Stimulated activated CD8-positive, alpha-beta memory T cell treated with anti-CD3 and anti-CD28 coated beads, Interleukin-15, amount 100 ng/mL, for 1 hour (primary cell): ENCODE measurements around the gene ELOVL3.
"Not testable (repeated sequence)": the region's sequence is repeated elsewhere in the genome, so short reads cannot be mapped to it uniquely, and the experiment has no call there.

ENCODE experiments used
- DNase-seq: peaks from one replicate; pipeline ENCODE4 v3.0.0-alpha.2; 2020; ENCODE audit warnings: low read depth

Gene ELOVL3

DNA sequence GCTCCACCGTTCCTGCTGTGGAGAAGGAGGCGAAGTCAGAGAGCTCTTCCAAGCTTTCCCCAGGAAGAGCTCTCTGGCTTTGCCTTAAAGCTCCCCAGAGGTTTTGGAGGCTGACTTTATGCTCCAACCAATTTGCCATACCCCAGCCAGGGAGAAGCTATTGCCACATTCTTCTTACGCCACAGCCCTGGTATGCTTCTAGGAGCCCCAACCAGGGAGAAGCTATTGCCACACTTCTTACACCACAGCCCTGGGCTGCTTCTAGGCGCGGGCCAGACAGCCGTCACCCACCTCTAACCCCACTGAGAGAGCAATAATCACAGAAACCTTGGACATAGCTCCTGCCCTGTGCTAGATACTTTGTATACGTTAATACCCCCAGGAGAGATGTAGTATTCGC lies 951 bp downstream of the ELOVL3 start:
- no peak for DNase-seq

DNA sequence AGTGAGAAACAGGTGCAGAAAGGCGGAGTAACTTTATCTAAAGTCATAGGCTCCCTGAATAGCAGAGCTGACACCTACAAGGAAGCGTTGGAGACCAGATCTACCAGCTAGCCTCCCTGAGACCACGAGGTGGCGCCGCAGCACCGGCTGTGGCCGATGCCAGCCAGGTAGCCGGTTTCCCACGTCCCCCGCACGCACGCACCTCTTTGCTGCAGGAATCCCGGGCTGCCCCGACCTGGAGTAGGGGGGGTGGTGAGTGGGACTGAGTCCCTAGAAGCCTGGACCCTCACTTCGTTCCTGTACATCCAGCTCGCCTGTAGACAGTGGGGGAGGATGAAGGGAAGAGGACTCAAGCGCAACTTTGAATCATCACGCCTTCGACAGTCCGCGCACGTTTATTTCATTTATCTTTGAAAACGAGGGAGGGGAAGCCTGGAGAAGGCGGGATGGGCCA lies 3.7 kb downstream of the ELOVL3 start:
- DNase-seq = peak; percentile 78

DNA sequence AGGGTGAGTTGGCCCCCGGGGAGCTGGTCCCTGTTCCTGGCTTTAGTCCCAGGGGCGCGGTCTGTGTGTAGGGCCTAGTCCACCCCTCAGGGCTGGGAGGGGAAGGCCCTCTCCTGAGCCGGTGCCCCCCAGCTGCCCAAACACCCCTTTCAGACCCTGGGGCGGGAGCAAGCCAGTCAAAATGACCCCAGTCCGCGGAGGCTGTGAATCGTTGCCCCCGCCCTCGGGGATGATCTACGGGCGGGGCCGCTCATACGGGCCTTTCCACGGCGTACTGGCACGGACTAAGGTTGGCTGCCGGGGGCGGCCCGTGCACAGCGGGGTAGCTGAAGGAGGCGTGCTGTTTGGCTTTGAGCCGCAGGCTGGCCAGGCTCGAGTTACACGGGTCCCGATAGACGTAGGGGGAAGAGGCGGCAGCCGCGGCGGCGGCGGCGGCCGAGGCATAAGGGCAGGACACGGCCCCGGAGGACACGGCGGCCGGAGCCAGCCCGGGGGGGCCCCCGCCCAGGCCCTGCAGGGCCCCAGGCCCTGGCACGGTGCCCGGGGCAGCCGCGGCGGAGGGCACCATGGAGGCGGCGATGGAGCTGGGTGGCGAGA lies 4.3 kb downstream of the ELOVL3 start:
- no peak for DNase-seq

DNA sequence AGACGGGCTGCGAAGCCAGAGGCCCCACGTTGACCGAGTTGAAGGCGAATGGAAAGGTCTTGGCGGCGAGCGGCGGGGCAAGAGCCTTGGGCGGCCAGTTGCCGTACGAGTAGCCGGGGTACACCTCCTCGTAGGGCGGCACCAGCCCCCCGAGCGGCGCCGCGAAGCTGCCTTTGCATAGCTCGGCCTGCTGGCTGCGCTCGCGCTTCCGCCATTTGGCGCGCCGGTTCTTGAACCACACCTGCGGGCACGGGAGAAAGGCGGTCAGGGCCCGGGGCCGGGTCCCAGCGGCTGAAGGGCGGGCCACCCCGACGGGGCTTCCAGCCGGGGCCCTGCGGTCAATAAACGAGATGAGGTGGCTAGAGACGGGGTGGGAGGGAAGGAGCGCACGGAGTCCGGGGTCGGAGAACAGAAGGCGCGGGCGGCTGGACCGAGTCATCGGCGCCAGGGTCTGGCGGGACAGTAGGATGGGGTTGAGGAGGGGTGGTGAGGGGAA lies 4.8 kb downstream of the ELOVL3 start:
- DNase-seq = no peak

DNA sequence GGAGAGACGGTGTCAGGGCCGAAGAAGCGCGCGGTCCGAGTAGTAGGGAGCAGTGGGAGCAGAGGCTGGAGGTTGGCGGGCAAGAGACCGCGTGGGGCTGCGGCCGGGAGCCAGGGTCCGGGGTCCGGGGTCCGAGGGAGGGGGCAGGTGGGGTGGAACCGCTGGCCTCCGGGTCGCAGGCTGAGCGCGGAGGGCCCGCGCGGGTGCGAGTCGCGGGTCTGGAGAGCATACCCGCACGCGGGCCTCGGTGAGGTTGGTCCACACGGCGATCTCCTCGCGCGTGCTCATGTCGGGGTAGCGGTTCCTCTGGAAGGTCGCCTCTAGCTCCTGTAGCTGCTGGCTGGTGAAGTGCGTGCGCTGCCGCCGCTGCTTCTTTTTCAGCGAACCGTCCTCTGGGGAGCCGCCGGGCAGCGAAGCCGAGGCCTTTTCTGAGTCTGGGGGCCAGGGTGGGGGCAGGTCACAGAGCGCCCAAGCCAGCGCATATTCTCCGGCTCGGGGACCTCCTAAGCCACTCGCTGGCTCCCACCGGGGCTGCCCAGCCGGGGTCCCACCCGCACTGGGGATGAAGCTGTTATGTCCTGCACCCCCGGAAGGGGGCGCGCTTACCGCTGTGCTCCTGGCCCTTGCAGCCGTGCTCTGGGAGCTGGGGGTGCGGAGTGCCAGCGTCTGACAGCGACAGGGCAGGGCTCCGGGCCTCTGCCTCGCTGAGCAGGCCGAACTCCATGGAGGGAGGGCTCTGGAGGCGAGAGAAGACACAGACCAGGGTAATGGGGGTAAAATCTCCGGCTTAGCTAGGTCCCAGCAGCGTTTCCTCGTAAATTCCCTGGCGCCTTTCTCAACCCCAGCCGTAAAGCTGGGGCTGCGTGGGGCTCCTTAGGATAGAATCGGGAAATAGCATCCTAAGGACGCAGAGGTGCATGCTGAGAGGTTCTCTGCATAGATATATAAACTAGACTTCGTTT lies 5.5 kb downstream of the ELOVL3 start:
- DNase-seq = peak; percentile 35

DNA sequence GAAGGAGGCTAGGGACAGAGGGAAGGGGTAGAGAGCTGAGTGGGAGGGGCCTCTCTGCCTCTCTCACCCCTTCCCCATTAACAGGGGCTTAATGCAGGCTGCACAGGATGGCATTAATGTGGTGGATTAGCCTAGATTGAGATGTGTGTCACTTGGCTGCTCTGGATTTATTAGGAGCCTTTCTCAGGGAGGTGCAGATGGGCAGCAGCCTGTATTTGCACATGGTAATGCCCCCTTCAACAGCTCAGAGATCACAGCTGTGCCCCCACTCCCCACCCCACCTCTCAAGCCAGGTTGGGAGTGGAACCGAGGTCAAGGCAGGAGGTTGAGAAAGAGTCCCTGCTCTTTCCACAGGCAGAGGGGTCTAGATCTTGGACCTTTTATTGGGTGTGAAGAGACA lies 7.9 kb downstream of the ELOVL3 start:
- DNase-seq = no peak

DNA sequence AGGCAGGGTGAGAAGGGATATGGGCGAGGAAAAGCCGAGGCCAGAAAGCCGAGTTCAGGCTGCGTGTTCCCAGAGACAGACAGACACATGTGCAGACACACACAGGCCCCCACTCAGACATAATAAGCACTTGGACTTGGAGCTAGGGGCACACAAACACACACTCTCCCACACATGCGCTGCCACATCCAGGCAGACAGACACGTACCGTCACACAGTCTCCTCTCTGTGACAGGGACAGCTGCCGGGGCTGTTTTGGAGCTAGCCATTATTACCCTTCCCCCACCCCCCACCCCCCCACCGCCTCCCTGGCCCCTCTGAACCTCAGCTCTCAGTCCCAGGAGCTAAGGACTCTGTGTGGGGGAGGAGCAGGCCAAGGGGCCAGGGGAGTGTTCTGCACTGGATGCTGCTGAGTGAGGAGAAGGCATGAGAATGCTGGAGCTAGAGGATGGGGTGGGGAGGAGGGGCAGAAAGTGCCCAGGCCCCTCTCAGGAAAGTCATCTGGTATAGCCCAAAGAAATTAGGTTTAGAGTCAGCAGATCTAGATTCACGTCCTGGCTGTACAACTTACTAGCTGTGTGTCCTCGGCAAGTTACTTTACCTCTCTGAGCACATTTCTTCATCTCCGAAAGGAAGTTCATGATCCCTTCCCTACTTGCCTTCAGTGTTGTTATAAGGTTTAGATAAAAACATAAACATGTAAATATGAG lies 8.9 kb downstream of the ELOVL3 start:
- DNase-seq = no peak

DNA sequence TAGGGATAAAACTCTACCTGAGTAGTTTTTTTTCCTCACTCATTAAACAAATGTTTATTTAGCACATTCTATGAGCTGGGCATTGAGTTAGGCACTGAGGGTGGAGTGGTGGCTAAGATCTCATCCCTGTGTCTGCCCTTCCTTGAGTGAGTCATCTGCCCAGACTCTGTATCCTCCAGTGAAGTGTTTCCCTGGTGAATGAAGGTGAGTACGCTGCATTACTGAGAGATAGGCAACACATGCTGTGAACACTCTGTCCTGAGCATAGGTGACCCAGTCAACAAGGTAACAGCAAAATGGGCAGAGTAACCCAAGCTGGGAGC lies 9.5 kb downstream of the ELOVL3 start:
- DNase-seq = no peak

DNA sequence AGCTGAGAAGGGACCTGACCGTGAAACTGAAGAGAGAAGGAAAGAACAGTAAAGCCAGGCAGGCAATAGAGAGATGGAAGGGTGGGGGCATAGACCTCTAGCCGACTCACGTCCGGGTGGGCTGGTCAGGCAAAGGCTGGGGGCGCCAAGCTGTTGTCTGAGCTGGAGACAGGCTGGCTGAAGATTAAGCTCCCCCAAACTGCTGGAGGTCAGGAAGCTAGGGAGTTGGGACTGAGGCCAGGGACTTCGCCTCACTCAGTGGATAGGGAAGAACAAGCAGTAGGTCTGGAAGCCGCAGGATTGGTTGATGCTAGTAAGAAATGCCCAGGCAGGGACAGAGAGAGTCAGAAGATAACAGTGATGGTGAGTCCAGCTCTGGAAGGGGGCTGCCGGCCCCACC lies 9.9 kb downstream of the ELOVL3 start:
- no peak for DNase-seq

DNA sequence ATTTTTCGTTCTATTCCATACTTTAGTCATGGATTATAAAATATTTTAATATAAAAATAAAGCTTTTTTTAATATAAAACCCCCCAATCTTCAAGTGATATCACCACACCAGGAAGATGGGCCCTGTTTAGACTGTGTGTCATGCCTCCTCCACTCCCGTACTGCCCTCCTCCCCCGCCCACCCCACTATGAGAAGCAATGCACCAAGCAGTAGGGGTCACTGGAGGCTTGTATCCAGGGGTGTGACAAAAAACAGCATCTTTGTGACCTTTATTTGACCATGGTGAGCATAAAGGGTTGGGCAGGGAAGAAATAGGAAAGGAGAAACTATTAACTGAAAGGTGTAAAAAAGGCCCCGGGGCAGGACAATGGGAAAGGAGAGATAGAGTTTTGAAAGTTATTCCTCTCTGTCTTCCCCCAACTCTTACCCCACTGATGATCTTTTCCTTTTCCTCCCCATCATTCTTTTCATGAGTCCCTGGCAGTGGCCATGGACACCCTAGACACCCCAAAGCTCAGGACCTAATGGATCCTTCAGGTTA lies 11.7 kb downstream of the ELOVL3 start:
- DNase-seq = no peak

DNA sequence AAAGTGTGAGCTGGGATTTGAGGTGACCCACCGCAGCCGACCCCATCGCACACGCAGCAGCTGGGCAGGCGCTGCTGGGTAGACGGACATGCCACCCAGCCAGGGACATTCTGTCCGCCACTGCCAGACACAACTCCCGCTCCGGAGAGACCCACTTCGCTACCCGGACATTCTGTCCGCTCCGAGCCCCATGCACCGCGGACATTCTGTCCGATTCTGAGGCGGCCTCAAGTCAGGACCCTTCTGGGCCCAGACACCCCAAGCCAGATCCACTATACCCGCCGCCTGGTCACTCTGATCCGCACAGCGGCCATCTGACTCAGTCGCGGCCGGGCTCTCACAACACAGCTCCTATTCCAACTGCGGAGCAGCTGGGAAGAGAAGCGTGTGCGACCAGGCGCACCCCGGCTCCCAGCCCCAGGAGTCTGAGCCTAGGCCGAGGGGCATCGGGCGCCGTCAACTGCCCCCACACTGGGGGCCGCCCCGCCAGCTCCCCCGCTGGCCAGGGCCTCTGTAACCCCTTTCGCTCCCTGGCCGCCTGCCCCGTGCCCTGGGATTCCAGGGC lies 14.4 kb downstream of the ELOVL3 start:
- no peak for DNase-seq

DNA sequence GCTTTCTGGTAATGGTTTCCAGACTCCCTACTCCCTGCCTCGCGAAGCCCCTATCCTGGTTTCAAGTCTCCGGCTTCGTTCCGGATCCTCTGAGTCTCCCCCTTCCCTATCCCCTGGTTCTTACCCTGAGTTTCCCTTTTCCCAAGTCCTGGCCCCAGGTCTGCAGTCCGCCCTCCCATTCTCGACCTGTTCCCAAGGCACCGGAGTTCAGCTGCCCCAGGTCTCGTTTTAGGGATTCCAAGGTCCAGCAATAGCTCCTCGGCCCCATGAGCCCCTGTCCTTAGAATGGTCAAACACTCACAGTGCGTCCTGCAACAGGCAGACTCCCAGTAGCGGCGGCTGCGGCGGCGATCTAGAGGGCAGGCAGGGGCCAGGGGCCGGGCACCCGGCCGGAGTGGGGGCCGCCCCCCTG lies 14.9 kb downstream of the ELOVL3 start:
- no peak for DNase-seq

DNA sequence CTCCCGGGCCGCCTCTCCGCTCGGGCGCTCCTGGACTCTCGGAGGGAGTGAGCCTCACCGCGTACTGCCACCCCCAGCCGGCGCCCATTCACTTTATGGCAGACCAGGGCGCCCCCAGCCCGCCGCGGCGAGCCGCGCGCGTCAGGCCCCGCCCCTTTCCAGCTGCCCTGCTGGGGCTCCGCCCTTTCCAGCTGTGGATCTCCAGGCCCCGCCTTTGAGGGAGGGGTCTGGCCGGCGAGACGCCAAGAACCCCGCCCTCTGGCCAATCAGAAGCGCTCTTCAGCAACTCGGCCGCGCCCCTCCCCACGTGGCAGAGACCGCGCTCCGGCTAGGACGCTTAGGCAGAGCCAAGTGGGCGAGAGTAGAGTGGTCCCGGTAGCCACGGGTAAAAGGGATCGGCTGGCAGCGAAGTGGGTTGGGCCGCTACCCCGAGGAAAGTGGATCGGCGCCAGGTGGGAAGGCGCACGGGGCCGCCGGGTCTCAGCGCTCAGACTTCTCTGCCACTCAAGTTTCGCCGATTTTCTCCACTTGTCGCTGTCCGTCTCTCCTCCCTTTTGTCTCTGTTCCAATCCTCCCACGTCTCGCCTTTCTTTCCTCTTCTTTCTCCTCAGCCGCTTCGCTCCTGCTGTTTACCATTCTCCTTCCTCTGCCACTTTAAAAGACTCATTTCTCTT lies 15.5 kb downstream of the ELOVL3 start, which contains the start of gene PITX3:
PITX3 (minus strand) TSS at position 69 of the 674 bp plus-strand sequence. CDS start 9,432 bp downstream, outside the sequence.
- peak; percentile 67 for DNase-seq

DNA sequence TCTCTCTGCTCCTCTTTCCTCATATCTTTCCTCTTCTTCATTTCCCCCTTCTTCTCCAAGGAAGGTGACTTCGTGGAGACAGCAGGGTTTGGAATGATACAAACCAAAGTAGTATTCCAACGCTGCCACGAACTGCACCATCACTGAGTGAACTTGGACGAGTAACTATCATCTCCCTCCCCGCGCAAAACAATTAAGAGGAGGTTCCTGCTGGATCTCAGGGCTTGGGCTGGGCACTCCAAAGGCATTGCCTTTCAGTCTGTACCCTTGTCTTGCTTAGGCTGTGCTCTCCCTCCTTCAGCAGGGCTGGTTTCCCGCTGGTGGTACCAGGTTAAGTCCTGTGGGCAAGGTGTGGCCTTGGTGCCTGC lies 16.0 kb downstream of the ELOVL3 start:
- no peak for DNase-seq

DNA sequence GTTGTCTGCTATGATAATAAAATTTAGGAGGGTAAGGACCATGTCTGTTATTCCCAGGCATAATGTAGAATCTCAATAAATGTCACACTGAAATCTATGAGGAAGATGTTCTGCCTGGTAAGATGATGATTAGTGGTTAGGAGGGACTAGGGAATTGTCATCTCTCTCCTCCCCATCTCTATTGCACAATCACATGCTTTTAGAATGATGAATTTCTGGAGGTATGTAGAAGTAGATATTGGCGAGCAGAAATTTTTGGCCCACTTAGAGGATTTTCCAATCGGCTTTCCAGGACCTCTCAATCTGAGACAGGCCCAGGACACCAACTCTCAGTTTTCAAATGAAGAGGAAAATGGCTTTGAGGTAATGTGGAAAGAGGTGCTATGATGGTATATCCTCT lies 17.2 kb downstream of the ELOVL3 start:
- no peak for DNase-seq

DNA sequence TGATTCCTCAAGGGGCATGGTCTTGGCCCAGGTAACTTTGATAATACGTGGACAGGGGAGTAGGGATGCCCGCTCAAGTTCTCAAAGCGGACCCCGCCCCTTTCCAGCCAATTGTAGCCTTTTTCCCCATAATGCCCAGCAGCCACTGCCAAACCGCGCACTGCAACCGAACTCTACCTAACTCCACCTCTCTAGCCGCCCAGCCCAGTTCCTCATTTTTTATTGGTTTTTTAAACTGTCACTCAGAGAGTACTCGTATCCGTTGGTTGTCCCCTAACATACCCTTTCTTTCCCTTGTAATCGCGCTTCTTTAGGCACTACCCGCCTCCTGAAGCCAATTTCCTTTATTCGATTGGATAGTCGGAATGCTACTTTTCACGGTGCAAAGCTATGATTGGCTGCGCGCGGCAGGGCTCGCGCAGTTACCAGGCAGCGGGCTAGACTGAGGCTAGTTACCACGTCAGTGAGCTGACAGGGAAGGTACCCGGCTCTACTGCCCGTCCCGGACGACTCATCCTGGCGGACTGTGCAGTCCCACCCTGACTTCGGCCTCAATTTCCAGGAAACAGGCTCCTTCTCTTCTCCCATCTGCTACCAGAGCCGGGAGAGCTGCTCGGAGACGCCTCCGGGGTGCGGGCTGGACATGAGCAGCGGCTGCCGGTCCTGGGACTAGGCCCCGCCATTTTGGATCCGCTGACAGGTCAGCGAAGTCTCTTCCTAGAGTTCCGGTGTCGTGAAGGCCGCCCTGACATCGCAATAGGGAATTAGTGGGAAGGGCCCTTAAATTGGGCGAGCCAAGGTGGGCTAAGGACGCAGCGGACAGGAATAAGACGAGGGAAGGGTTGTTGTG lies 19.2 kb downstream of the ELOVL3 start, which contains the start of gene GBF1:
GBF1 (plus strand) TSS at position 451 of the 850 bp plus-strand sequence. CDS start 13,407 bp downstream, outside the sequence.
- peak; percentile 65 for DNase-seq

DNA sequence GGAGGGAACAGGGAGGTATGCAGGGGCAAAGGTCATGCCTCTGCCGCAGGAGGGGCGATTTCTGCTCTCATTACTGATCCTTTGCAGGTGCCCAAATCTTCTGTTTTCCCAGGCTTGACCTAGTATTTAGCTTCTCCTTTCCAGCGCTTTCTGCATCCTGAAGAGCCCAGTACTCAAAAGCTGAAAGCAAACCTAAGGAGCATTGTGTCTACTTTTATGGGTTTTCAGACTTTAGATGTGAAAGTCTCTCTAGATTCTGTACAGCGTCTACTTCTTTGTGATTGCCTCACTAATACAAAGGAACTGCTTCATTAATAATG lies 19.8 kb downstream of the ELOVL3 start:
- no peak for DNase-seq

DNA sequence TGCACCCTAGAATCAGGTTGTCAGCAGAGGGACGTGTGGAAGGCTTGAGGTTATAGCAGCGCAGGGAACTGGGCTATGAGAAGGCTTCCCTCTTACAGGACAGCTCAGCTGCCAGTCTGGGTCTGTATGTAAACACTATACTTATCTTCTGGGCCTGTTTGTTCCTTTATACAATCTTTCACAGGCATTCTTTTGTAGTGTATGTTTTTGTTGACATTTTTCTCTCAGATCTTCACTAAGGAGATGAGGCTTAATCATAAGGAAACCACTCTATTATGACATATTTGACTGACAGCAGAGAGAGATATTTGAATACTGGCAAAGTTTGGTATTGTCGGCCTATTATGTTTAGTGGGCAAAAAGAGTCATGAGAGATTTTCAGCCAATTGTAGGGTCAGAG lies 20.2 kb downstream of the ELOVL3 start:
- no peak for DNase-seq

DNA sequence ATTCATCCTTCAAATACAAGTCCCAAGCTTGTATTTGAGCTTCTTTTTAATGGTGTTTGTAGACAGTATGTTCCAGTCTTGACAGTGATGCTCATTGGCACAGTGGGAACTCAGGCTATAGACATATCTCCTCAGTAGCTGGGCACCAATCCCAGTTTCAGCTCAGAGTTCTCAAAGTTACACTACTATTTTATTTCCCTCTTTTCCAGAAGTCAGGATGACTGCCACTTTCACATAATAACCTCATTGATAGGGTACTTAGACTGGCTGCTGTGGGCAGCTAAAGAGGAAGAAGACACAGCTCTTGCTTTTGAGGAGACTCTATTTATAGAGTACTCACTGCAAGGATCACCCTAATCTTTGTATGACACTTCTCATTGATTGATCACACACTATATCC lies 21.6 kb downstream of the ELOVL3 start:
- DNase-seq = no peak

DNA sequence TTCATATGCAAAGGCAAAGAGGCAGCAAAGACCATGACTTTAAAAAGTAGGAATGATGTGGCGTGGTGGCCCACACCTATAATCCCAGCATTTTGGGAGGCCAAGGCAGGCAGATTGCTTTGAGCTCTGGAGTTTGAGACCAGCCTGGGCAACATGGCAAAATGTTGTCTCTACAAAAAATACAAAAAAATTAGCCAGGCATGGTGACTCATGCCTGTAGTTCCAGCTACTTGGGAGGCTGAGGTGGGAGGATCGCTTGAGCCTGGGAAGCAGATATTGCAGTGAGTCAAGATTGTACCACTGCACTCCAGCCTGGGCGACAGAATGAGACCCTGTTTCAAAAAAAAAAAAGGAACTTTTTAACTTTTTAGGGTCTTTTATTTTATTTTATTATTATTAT lies 26.4 kb downstream of the ELOVL3 start:
- not testable (repeated sequence) for DNase-seq

DNA sequence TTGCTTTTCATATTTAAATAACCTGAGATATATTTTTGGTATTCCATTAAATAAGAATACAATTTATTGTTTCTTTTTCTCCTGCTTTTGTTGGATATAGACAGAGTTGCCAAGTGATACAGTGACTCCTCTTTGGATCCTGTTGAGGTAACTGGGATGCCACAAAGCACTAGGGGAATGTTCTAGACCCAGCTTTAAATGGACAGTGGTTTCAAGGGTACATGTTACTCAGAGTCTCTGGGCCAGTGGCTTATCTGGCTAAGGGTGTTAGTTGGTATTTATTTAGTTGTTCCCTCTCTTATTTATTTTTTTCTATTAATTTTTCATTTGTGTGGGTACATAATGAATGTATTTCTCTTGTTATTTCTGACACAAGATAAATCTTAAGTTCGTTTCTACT lies 28.3 kb downstream of the ELOVL3 start:
- DNase-seq = no peak
